ENCODE measurements around the gene GLCE.

GLCE gene

GRCh38 chr15:69160141-69160993, at the start of gene GLCE:
Gene GLCE (plus strand): TSS chr15:69160635. CDS start chr15:69255807, 95,172 bp downstream.
- FAIRE-seq, result peak; percentile 81
- DNase-seq (ENCODE audit: low spot score), result peak; percentile 93

GRCh38 chr15:69114331-69114928, 46.0 kb upstream of the GLCE start:
- DNase-seq (ENCODE audit: low spot score), result no peak
- no peak for FAIRE-seq

GRCh38 chr15:69115031-69115430, 45.4 kb upstream of the GLCE start:
- FAIRE-seq, result no peak

GRCh38 chr15:69116391-69116790, 44.0 kb upstream of the GLCE start:
- FAIRE-seq, result no peak
- no peak for DNase-seq (ENCODE audit: low spot score)

More at GRCh38 chr15:69115031-69115430, 45.4 kb upstream of the GLCE start:
- DNase-seq (ENCODE audit: low spot score), result no peak

GRCh38 chr15:69117431-69117871, 43.0 kb upstream of the GLCE start:
- no peak for DNase-seq (ENCODE audit: low spot score)
- no peak for FAIRE-seq

GRCh38 chr15:69118089-69118488, 42.3 kb upstream of the GLCE start:
- FAIRE-seq, result no peak
- no peak for DNase-seq (ENCODE audit: low spot score)

- FAIRE-seq (no peak), DNase-seq (ENCODE audit: low spot score) (no peak)
These were observed 41.4 kb upstream of the GLCE start for GRCh38 chr15:69119001-69119400.

GRCh38 chr15:69119683-69120395, 40.6 kb upstream of the GLCE start:
- no peak for DNase-seq (ENCODE audit: low spot score)

GRCh38 chr15:69120732-69121131, 39.7 kb upstream of the GLCE start:
- no peak for FAIRE-seq
- DNase-seq (ENCODE audit: low spot score), result no peak

More at GRCh38 chr15:69119683-69120395, 40.6 kb upstream of the GLCE start:
- no peak for FAIRE-seq

- DNase-seq (ENCODE audit: low spot score) (no peak), FAIRE-seq (no peak)
These were observed 39.1 kb upstream of the GLCE start for GRCh38 chr15:69121198-69121828.

GRCh38 chr15:69125236-69125635, 35.2 kb upstream of the GLCE start:
- FAIRE-seq (no peak), DNase-seq (ENCODE audit: low spot score) (no peak)

- DNase-seq (ENCODE audit: low spot score) (no peak), FAIRE-seq (no peak)
These were observed 34.4 kb upstream of the GLCE start for GRCh38 chr15:69126054-69126469.

- DNase-seq (ENCODE audit: low spot score), result no peak
- FAIRE-seq, result no peak
These were observed 33.1 kb upstream of the GLCE start for GRCh38 chr15:69127306-69127705.

- DNase-seq (ENCODE audit: low spot score), result no peak
- FAIRE-seq, result no peak
These were observed 31.6 kb upstream of the GLCE start for GRCh38 chr15:69128667-69129311.

GRCh38 chr15:69131362-69132220, 28.8 kb upstream of the GLCE start:
- no peak for DNase-seq (ENCODE audit: low spot score)
- FAIRE-seq, result no peak

GRCh38 chr15:69132430-69132829, 28.0 kb upstream of the GLCE start:
- no peak for DNase-seq (ENCODE audit: low spot score)
- FAIRE-seq, result no peak

GRCh38 chr15:69132977-69133861, 27.2 kb upstream of the GLCE start:
- FAIRE-seq, result no peak
- no peak for DNase-seq (ENCODE audit: low spot score)

- DNase-seq (ENCODE audit: low spot score), result no peak
- FAIRE-seq, result no peak
These were observed 26.4 kb upstream of the GLCE start for GRCh38 chr15:69133862-69134519.

GRCh38 chr15:69134791-69135190, 25.6 kb upstream of the GLCE start:
- DNase-seq (ENCODE audit: low spot score), result no peak
- FAIRE-seq, result no peak
